Lung (tissue), 12 donors: ENCODE measurements around the gene NINJ1. TPM values are rescaled to one million over a fixed set of nuclear protein-coding genes. Genes with fewer than 3 reads are reported as not detected.
A peak's percentile ranks its signal among the peaks of the same experiment; 100 is the strongest.

Experiments
- ATAC-seq: fragments of 200-7000 bp; cut with Tn5 transposase; one replicate; pipeline ENCODE4 v1.9.1; 2020; ENCODE audit warnings: moderate number of reproducible peaks; ENCODE audit not compliant: insufficient read depth, low FRiP score
- DNase-seq, 3 donors: peaks; one replicate each; pipeline ENCODE4 v3.0.0-alpha.2; 2013 to 2017
- H3K27ac ChIP-seq, 2 donors: one replicate each; pipeline ENCODE4 v1.5.1; 2013; ENCODE audit warnings: mild to moderate bottlenecking in 2 of 2, moderate library complexity in 2 of 2, control low read depth in 1 of 2, inconsistent platforms in 1 of 2, low read depth in 1 of 2, low read length in 1 of 2
- H3K27me3 ChIP-seq, 3 donors: one replicate each; pipeline ENCODE4 v1.5.1; 2013; ENCODE audit warnings: low read length in 2 of 3; ENCODE audit not compliant: control insufficient read depth in 3 of 3, insufficient read depth in 3 of 3
- H3K36me3 ChIP-seq, 4 donors: one replicate each; pipeline ENCODE4 v1.5.1; 2013; ENCODE audit warnings: low read length in 4 of 4, mild to moderate bottlenecking in 1 of 4, moderate library complexity in 1 of 4; ENCODE audit not compliant: control insufficient read depth in 4 of 4, insufficient read depth in 4 of 4
- H3K4me1 ChIP-seq, 5 donors: one replicate each; pipeline ENCODE4 v1.5.1; 2013; ENCODE audit warnings: low read length in 5 of 5, mild to moderate bottlenecking in 2 of 5, moderate library complexity in 1 of 5; ENCODE audit not compliant: control insufficient read depth in 5 of 5, insufficient read depth in 5 of 5
- H3K4me3 ChIP-seq: one replicate; pipeline ENCODE4 v1.5.1; 2013; ENCODE audit warnings: mild to moderate bottlenecking, control low read depth, moderate library complexity
- H3K9ac ChIP-seq, 2 donors: one replicate each; pipeline ENCODE4 v1.5.1; 2013; ENCODE audit warnings: low read length in 2 of 2, control low read depth in 1 of 2; ENCODE audit not compliant: insufficient read depth in 1 of 2
- H3K9me3 ChIP-seq, 4 donors: one replicate each; pipeline ENCODE4 v1.5.1; 2013; ENCODE audit warnings: low read length in 3 of 4, mild to moderate bottlenecking in 1 of 4, moderate library complexity in 1 of 4; ENCODE audit not compliant: control insufficient read depth in 4 of 4, insufficient read depth in 3 of 4
- CTCF ChIP-seq: IDR thresholded peaks from 2 replicates; pipeline ENCODE4 v1.5.1; 2012; ENCODE audit warnings: mild to moderate bottlenecking; ENCODE audit errors: control extremely low read depth, extremely low read depth
- WGBS, 2 donors: extraction: QIAGEN DNeasy Blood & Tissue Kit; methylation state at CpG; one replicate each; pipeline ENCODE4 v1.1.7; 2013; 5-methylcytosine and 5-hydroxymethylcytosine counted together
- polyA plus RNA-seq, 2 donors: library from polyadenylated mRNA; stranded (reverse); fragments of 200-250 nt; gene quantifications; one replicate each; pipeline ENCODE4 v1.2.1, GENCODE V29; 2013
- total RNA-seq, 2 donors: library from RNA; depleted of rRNA in 1 of 2; stranded (reverse); fragments of >200 nt in 1 of 2; gene quantifications; one replicate each; pipeline ENCODE4 v1.2.1, GENCODE V29; 2014 to 2021
- donor health status: control.
- donor health status: control.
- donor health status: Bipolar disorder and iron deficiency.
- donor health status: healthy.
- donor health status: DM: yes; HTN: yes; CAD: no.

Gene NINJ1
- total and polyA plus RNA-seq, 4 donors = 44.3 to 324 (median 50.5) TPM

DNA sequence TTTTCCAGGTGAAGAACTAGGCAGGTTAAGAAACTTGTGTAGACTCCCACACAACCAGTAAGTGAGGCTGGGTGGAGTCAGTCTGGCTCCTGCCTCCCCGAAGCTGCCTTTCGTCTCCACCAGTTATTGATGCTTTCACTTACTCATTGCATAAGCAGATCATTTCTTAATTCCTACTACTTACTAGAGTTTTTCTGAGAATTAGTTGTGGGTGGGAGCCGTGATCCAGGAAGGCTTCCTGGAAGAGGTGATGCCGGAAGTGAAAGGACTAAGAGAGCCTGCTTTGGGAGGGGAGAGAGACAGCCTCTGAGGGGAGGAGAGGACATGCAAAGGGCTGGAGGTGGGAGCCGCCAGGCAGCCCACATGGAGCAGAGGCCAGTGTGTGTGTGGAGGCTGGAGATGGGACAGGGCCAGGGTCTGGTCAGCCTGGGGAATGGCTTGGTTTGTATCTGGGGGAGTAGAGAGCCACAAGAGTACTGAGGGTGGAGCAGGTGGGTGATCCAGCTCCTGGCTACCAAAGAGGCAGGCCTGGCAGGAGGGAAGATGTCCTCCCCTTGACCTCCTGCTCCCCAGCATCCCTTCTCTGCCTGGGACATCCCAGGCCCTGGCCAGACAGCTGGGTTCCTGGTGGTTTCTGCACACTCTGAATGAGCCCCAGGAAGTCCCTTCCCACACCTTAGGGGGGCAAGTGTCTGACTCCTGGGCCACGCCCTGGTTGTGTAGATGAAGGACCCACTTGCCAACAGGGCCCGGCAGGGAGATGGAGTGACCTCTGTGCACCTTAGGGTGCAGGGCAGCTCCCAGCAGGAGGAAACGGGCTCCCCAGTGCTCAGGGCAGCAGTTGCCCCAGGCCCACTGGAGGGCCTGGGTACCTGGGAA, 50.2 kb downstream of the NINJ1 start:
- H3K4me3 ChIP-seq = no peak overlapping the region
- H3K9me3 ChIP-seq = peaks cover 0 to 3% (median 0%) of the 10 kb centered on the region in 4 donors
- ATAC-seq (peak; percentile 58), DNase-seq (no peak)
- H3K27me3 ChIP-seq = no peaks in the 10 kb centered on the region
- H3K4me1 ChIP-seq = peaks cover 0 to 14% (median 9%) of the 10 kb centered on the region in 5 donors
- WGBS, 2 donors = 61 to 62% methylated on average over 8 of the region's 8 CpGs
- H3K36me3 ChIP-seq = no peaks in the 10 kb centered on the region
- no peak for TF ChIP-seq CTCF
- H3K27ac ChIP-seq = peak overlapping the region in 1 of 2 donors; percentile 57
- no peak overlapping the region for H3K9ac ChIP-seq

DNA sequence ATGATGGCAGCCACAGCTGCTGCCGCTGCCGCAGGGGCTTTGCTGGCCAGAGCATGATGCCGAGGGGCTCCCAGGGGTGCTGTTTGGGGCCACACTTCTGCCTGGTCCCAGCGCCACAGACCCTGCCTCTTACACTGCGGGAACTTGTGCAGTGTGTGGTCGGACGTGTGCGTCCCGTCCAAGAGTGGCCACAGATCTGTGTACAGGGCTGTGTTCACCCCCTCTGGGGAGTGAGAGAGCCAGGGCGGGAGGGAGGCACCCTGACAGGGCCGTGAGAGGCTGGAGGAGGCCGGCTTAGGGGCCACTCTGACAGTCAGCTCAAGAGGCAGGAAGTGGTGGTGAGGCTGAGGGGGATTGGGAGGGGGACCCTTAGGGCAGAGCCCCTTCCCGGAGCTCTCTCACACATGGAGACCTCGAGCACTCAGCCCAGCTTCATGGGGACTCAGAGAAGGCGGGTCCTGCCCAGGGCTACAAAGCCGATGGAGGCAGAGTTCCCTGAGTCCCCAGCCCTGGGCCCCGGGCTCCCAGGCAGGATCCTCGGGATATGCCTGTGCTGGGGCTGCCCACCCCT, 51.1 kb downstream of the NINJ1 start:
- Histone ChIP-seq H3K4me3 (no peak overlapping the region), H3K27me3 (no peaks in the 10 kb centered on the region), H3K27ac (peak overlapping the region in 1 of 2 donors; percentile 52), H3K4me1 (peaks cover 0 to 14% (median 9%) of the 10 kb centered on the region in 5 donors), H3K9ac (no peak overlapping the region), H3K9me3 (peaks cover 0 to 3% (median 0%) of the 10 kb centered on the region in 4 donors), H3K36me3 (no peaks in the 10 kb centered on the region)
- WGBS, 2 donors = 27 to 47% methylated on average over 18 of the region's 18 CpGs
- TF ChIP-seq CTCF = no peak
- peak in 2 of 3 donors; percentile 33 to 55 for DNase-seq
- ATAC-seq = no peak

- no peaks in the 10 kb centered on the region for H3K36me3 ChIP-seq
- no peak overlapping the region for H3K9ac ChIP-seq
- H3K4me1 ChIP-seq = peaks cover 0 to 14% (median 9%) of the 10 kb centered on the region in 5 donors
- WGBS, 2 donors = 67 to 86% methylated on average over 3 of the region's 3 CpGs
- TF ChIP-seq CTCF = no peak
- ATAC-seq (no peak), DNase-seq (no peak)
- no peaks in the 10 kb centered on the region for H3K27me3 ChIP-seq
- H3K9me3 ChIP-seq = peaks cover 0 to 3% (median 0%) of the 10 kb centered on the region in 4 donors
- H3K27ac ChIP-seq = no peak overlapping the region
- H3K4me3 ChIP-seq = no peak overlapping the region
Measured at GRCh38 chr9:93081931-93082330, 52.1 kb downstream of the NINJ1 start.
